ENCODE results near the gene PPAT. TPM values are rescaled to one million over a fixed set of nuclear protein-coding genes. Genes with fewer than 3 reads are reported as not detected.

Gene PPAT
- total RNA-seq: 12.9 and 15.1 TPM in 2 replicates

DNA sequence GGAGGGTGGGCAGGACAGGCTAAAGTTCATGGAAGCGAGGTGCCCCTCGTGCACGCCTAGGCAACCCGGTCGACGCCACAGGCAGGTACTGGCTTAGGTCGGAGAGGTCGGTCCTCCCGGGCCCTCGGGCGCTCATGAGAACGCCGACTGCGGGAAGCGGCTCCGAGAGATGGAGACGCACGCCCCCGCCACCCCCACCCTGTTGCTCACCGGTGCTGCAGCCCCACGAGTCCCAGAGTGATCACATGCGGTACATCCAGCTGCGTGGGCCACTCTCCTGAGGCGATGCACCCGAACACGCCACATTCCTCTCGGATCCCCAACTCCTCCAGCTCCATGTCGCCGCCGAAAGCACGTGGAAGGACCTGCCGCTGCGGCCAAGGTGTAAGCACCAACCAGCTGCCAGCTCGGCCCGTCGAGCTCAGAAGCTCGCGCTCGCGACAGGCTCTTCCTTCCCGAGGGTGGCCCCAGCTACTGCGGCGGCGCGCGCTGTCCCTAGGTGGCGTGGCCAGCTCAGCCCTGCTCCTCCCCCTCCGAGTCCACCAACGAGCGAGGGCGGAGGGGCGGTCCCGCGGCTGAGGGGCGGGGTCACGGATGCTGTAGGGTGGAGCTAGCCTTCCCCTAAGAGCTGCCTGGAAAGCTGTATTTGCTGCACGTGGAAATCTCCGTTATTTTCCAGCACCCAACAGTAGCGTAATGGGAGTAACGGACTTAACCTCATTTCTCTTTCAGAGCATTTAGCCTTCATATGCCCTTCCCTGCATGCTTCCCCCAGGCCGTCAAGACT lies at the start of gene PPAT:
TSS of gene PPAT (minus strand) at position 476 of the 787 bp plus-strand sequence. CDS start at position 338, 138 bp downstream.

GRCh38 chr4:56467284-56468096 lies 32.1 kb upstream of the PPAT start, which contains the start of gene SRP72:
TSS of gene SRP72 (plus strand) at chr4:56467617. CDS start at chr4:56467636, 19 bp downstream.

DNA sequence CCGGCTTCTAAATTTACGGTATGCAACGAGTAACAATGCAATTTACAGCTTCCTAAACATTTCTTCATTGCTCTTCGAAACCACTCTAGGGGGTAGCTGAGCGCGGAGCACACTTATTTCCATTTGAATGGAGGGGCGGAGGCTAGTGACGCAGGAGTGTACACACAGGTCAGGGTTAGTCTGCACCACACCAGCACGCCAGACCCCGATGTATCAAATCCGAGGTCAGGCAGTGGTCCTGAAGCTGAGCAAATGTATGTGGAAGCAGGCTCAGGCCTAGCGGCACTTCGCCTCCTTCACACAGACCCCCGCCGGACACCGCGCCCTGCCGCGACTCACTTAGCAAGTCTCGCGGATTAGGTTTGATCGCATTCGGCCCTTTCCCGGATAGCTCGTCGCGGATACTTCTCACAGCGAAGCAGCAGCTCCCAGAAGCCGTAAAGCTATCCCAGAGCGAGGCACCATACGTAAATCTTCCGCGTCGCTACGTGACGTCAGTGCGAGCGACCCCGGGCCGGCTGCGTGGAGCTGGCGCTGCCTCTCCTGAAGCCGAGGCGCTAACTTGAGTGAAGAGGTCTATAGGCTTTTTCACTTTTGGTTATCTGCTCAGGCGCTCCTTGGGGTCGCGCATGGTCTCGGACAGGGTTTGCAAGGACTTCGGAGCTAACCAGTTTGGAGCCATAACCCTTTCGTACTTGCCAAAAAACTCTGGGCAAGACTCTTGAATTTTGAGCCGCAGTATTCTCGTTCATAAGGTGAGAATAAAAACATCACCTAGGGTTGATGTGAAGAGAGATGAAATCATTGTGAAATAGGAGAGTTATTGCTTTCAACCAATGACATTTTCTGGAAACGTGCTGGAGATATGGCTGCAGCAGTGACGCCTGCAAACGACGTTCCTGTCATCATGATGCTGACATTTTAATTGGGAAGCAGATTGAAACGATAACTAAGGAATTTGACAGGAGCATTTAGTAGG lies 48.1 kb downstream of the PPAT start, which contains the start of gene AASDH:
TSS of gene AASDH (minus strand) at position 469 of the 979 bp plus-strand sequence. CDS start 3,192 bp downstream, outside the sequence.

Other genes starting within 250 kb of the PPAT start
- gene AASDH, start 48.1 kb downstream of the PPAT start, total RNA-seq: 18.9 and 20.9 TPM in 2 replicates
- 27.5 and 87.7 TPM in 2 replicates for gene PAICS, start 645 bp upstream of the PPAT start, total RNA-seq
- 98.6 and 102 TPM in 2 replicates for gene SRP72, start 32.0 kb upstream of the PPAT start, total RNA-seq
- gene ARL9, start 70.2 kb upstream of the PPAT start, total RNA-seq: 0.15 and 0.17 TPM in 2 replicates
- gene HOPX, start 245.7 kb upstream of the PPAT start, total RNA-seq: 2.8 and 12.9 TPM in 2 replicates

Measured in smooth muscle cell of trachea (primary cell).